ENCODE results near the gene CDC73. TPM values are rescaled to one million over a fixed set of nuclear protein-coding genes. Genes with fewer than 3 reads are reported as not detected.
"Not testable (repeated sequence)": the region's sequence is repeated elsewhere in the genome, so short reads cannot be mapped to it uniquely, and the experiment has no call there.

Gene CDC73
- polyA plus RNA-seq, 4 donors, result 40.9 to 55.1 (median 52.3) TPM

GRCh38 chr1:193176113-193176512, 54.3 kb downstream of the CDC73 start:
- no peak for DNase-seq (ENCODE audit: low read depth in 4 of 4, low spot score in 3 of 4)

- no peak for DNase-seq (ENCODE audit: low read depth in 4 of 4, low spot score in 3 of 4)
Measured at GRCh38 chr1:193176788-193177187, 55.0 kb downstream of the CDC73 start.

- no peak for DNase-seq (ENCODE audit: low read depth in 4 of 4, low spot score in 3 of 4)
Measured at GRCh38 chr1:193179094-193179493, 57.3 kb downstream of the CDC73 start.

GRCh38 chr1:193181536-193181935, 59.7 kb downstream of the CDC73 start:
- DNase-seq (ENCODE audit: low read depth in 4 of 4, low spot score in 3 of 4), result no peak

- DNase-seq (ENCODE audit: low read depth in 4 of 4, low spot score in 3 of 4), result no peak
Measured at GRCh38 chr1:193181985-193182384, 60.2 kb downstream of the CDC73 start.

- peak in 2 of 4 donors; percentile 43 to 47 for DNase-seq (ENCODE audit: low read depth in 4 of 4, low spot score in 3 of 4)
Measured at GRCh38 chr1:193183019-193183627, 61.3 kb downstream of the CDC73 start.

GRCh38 chr1:193184776-193185175, 62.9 kb downstream of the CDC73 start:
- DNase-seq (ENCODE audit: low read depth in 4 of 4, low spot score in 3 of 4), result no peak

GRCh38 chr1:193185211-193185610, 63.4 kb downstream of the CDC73 start:
- no peak for DNase-seq (ENCODE audit: low read depth in 4 of 4, low spot score in 3 of 4)

GRCh38 chr1:193185901-193186731, 64.3 kb downstream of the CDC73 start, which contains the start of gene B3GALT2:
B3GALT2 (minus strand) TSS chr1:193186613; CDS start chr1:193181562, 5,051 bp downstream.
- peak in 3 of 4 donors; percentile 46 to 50 (median 46) for DNase-seq (ENCODE audit: low read depth in 4 of 4, low spot score in 3 of 4)

GRCh38 chr1:193187114-193187513, 65.3 kb downstream of the CDC73 start:
- no peak for DNase-seq (ENCODE audit: low read depth in 4 of 4, low spot score in 3 of 4)

- not testable (repeated sequence) for DNase-seq (ENCODE audit: low read depth in 4 of 4, low spot score in 3 of 4)
Measured at GRCh38 chr1:193188915-193189314, 67.1 kb downstream of the CDC73 start.

GRCh38 chr1:193189442-193190095, 67.7 kb downstream of the CDC73 start:
- no peak for DNase-seq (ENCODE audit: low read depth in 4 of 4, low spot score in 3 of 4)

- no peak for DNase-seq (ENCODE audit: low read depth in 4 of 4, low spot score in 3 of 4)
Measured at GRCh38 chr1:193190096-193190744, 68.4 kb downstream of the CDC73 start.

- DNase-seq (ENCODE audit: low read depth in 4 of 4, low spot score in 3 of 4), result no peak
Measured at GRCh38 chr1:193192586-193192985, 70.8 kb downstream of the CDC73 start.

- no peak for DNase-seq (ENCODE audit: low read depth in 4 of 4, low spot score in 3 of 4)
Measured at GRCh38 chr1:193199940-193200339, 78.1 kb downstream of the CDC73 start.

GRCh38 chr1:193201021-193201420, 79.2 kb downstream of the CDC73 start:
- no peak for DNase-seq (ENCODE audit: low read depth in 4 of 4, low spot score in 3 of 4)

- DNase-seq (ENCODE audit: low read depth in 4 of 4, low spot score in 3 of 4), result peak in 1 of 4 donors; percentile 26
Measured at GRCh38 chr1:193210996-193211395, 89.2 kb downstream of the CDC73 start.

GRCh38 chr1:193211539-193211938, 89.7 kb downstream of the CDC73 start:
- DNase-seq (ENCODE audit: low read depth in 4 of 4, low spot score in 3 of 4), result no peak

GRCh38 chr1:193212637-193213036, 90.8 kb downstream of the CDC73 start:
- no peak for DNase-seq (ENCODE audit: low read depth in 4 of 4, low spot score in 3 of 4)

GRCh38 chr1:193213998-193214397, 92.2 kb downstream of the CDC73 start:
- DNase-seq (ENCODE audit: low read depth in 4 of 4, low spot score in 3 of 4), result no peak

GRCh38 chr1:193216920-193217319, 95.1 kb downstream of the CDC73 start:
- DNase-seq (ENCODE audit: low read depth in 4 of 4, low spot score in 3 of 4), result no peak
